ENCODE results near the gene UBAC1. TPM values are rescaled to one million over a fixed set of nuclear protein-coding genes. Genes with fewer than 3 reads are reported as not detected.
"Not testable (repeated sequence)": the region's sequence is repeated elsewhere in the genome, so short reads cannot be mapped to it uniquely, and the experiment has no call there.

UBAC1 gene
- total RNA-seq, 1 donor from 2014 or later, result 36.1 TPM

GRCh38 chr9:135944444-135945252 is 16.5 kb downstream of the UBAC1 start:
- no peak for TF ChIP-seq CTCF (IDR thresholded peaks at IDR 0.05; ENCODE audit: insufficient read depth, low read length, severe bottlenecking)
- no peak for FAIRE-seq
- DNase-seq (ENCODE audit: low read depth), result no peak
- H3K36me3 ChIP-seq (ENCODE audit: control insufficient read depth, insufficient read depth, low read length), result peaks cover 26% of the 10 kb centered on the region
- H3K27me3 ChIP-seq (ENCODE audit: control insufficient read depth, insufficient read depth, low read length), result no peaks in the 10 kb centered on the region
- no peak overlapping the region for H3K4me3 ChIP-seq (ENCODE audit: low read depth, low read length)

- not testable (repeated sequence) for FAIRE-seq; DNase-seq (ENCODE audit: low read depth); H3K4me3 ChIP-seq (ENCODE audit: low read depth, low read length); H3K27me3 ChIP-seq (ENCODE audit: control insufficient read depth, insufficient read depth, low read length)
- peaks cover 29% of the 10 kb centered on the region for H3K36me3 ChIP-seq (ENCODE audit: control insufficient read depth, insufficient read depth, low read length)
Measured at GRCh38 chr9:135943604-135944003, 17.6 kb downstream of the UBAC1 start.

- TF ChIP-seq CTCF (IDR thresholded peaks at IDR 0.05; ENCODE audit: insufficient read depth, low read length, severe bottlenecking), result no peak
- no peaks in the 10 kb centered on the region for H3K27me3 ChIP-seq (ENCODE audit: control insufficient read depth, insufficient read depth, low read length)
- no peak for DNase-seq (ENCODE audit: low read depth)
- H3K4me3 ChIP-seq (ENCODE audit: low read depth, low read length), result no peak overlapping the region
- no peak for FAIRE-seq
- H3K36me3 ChIP-seq (ENCODE audit: control insufficient read depth, insufficient read depth, low read length), result peaks cover 30% of the 10 kb centered on the region
Measured at GRCh38 chr9:135941288-135941995, 19.7 kb downstream of the UBAC1 start.

GRCh38 chr9:135939351-135940265 is 21.6 kb downstream of the UBAC1 start:
- Histone ChIP-seq H3K4me3 (ENCODE audit: low read depth, low read length) (no peak overlapping the region), H3K36me3 (ENCODE audit: control insufficient read depth, insufficient read depth, low read length) (peaks cover 21% of the 10 kb centered on the region), H3K27me3 (ENCODE audit: control insufficient read depth, insufficient read depth, low read length) (no peaks in the 10 kb centered on the region)
- TF ChIP-seq CTCF (IDR thresholded peaks at IDR 0.05; ENCODE audit: insufficient read depth, low read length, severe bottlenecking), result no peak
- no peak for DNase-seq (ENCODE audit: low read depth)
- no peak for FAIRE-seq

GRCh38 chr9:135937521-135938489 is 23.4 kb downstream of the UBAC1 start:
- Histone ChIP-seq H3K36me3 (ENCODE audit: control insufficient read depth, insufficient read depth, low read length) (peaks cover 28% of the 10 kb centered on the region), H3K4me3 (ENCODE audit: low read depth, low read length) (no peak overlapping the region), H3K27me3 (ENCODE audit: control insufficient read depth, insufficient read depth, low read length) (no peaks in the 10 kb centered on the region)
- DNase-seq (ENCODE audit: low read depth) (no peak), FAIRE-seq (no peak)
- no peak for TF ChIP-seq CTCF (IDR thresholded peaks at IDR 0.05; ENCODE audit: insufficient read depth, low read length, severe bottlenecking)
